ENCODE data around the gene BDKRB1.

Gene BDKRB1

DNA sequence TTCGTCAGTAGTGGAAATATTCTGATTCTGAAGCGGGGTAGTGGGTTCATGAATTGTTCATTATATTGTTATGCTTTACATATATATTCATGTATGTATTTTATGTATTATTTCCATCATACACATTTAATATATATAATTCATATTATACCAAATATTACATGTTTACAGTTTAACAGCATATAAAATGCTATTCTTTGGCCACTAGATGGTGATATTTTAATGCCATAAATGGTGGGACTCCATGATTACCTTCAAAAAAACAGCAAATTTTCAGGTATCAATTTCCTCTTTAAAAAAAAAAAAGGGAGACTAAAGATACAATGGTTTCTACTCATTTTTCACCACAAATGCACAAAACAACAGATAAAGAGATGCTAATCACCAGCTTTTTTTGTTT is 41.0 kb downstream of the BDKRB1 start:
- H3K27me3 ChIP-seq (ENCODE audit: insufficient read depth, low read depth, severe bottlenecking): no peaks in the 10 kb centered on the region
- H3K9me3 ChIP-seq (ENCODE audit: severe bottlenecking): no peaks in the 10 kb centered on the region
- no peaks in the 10 kb centered on the region; the same call in 1 of the 2 replicates for H3K36me3 ChIP-seq
- no peak overlapping the region for H3K4me3 ChIP-seq (ENCODE audit: low read depth, low read length)
- TF ChIP-seq, protein P1, sequence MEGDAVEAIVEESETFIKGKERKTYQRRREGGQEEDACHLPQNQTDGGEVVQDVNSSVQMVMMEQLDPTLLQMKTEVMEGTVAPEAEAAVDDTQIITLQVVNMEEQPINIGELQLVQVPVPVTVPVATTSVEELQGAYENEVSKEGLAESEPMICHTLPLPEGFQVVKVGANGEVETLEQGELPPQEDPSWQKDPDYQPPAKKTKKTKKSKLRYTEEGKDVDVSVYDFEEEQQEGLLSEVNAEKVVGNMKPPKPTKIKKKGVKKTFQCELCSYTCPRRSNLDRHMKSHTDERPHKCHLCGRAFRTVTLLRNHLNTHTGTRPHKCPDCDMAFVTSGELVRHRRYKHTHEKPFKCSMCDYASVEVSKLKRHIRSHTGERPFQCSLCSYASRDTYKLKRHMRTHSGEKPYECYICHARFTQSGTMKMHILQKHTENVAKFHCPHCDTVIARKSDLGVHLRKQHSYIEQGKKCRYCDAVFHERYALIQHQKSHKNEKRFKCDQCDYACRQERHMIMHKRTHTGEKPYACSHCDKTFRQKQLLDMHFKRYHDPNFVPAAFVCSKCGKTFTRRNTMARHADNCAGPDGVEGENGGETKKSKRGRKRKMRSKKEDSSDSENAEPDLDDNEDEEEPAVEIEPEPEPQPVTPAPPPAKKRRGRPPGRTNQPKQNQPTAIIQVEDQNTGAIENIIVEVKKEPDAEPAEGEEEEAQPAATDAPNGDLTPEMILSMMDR (IDR thresholded peaks at IDR 0.05; ENCODE audit: low read depth, low read length): no peak
- H3K27ac ChIP-seq: no peak overlapping the region
- no peak for DNase-seq

DNA sequence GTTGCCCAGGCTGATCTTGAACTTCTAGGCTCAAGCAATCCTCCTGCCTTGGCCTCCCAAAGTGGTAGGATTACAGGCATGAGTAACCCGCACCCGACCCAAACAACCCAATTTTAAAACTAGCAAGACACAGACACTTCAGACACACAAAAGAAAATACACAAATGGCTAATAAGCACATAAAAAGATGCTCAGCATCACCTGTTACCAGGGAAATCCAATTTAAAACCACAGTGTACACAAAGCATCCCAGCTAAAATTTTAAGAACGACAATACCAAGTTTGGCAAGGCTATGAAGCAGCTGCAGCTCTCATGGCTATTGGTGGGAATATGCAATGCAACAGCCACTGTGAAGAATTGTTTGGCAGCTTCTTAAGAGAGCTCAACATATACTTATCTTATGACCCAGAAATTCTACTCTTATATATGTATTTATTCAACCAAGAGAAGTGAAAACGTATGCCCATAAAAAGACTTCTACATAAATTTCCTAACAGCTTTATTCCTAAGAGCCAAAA is 42.0 kb downstream of the BDKRB1 start:
- no peak overlapping the region for H3K27ac ChIP-seq
- H3K9me3 ChIP-seq (ENCODE audit: severe bottlenecking): no peaks in the 10 kb centered on the region
- TF ChIP-seq, protein P1 (IDR thresholded peaks at IDR 0.05; ENCODE audit: low read depth, low read length): no peak
- DNase-seq: no peak
- peaks cover 2% of the 10 kb centered on the region; the same call in 1 of the 2 replicates for H3K36me3 ChIP-seq
- no peaks in the 10 kb centered on the region for H3K27me3 ChIP-seq (ENCODE audit: insufficient read depth, low read depth, severe bottlenecking)
- no peak overlapping the region for H3K4me3 ChIP-seq (ENCODE audit: low read depth, low read length)

- no peak for DNase-seq
- TF ChIP-seq, protein P1 (IDR thresholded peaks at IDR 0.05; ENCODE audit: low read depth, low read length): no peak
- Histone ChIP-seq H3K27me3 (ENCODE audit: insufficient read depth, low read depth, severe bottlenecking) (no peaks in the 10 kb centered on the region), H3K27ac (no peak overlapping the region), H3K36me3 (peaks cover 9% of the 10 kb centered on the region), H3K4me3 (ENCODE audit: low read depth, low read length) (no peak overlapping the region), H3K9me3 (ENCODE audit: severe bottlenecking) (no peaks in the 10 kb centered on the region)
Measured at GRCh38 chr14:96299441-96299840, 43.4 kb downstream of the BDKRB1 start.

- no peaks in the 10 kb centered on the region for H3K9me3 ChIP-seq (ENCODE audit: severe bottlenecking)
- H3K27me3 ChIP-seq (ENCODE audit: insufficient read depth, low read depth, severe bottlenecking): no peaks in the 10 kb centered on the region
- H3K27ac ChIP-seq: no peak overlapping the region
- H3K4me3 ChIP-seq (ENCODE audit: low read depth, low read length): no peak overlapping the region
- H3K36me3 ChIP-seq: peaks cover 12% of the 10 kb centered on the region
- DNase-seq: no peak
- TF ChIP-seq, protein P1 (IDR thresholded peaks at IDR 0.05; ENCODE audit: low read depth, low read length): no peak
Measured at GRCh38 chr14:96303981-96304380, 48.0 kb downstream of the BDKRB1 start.

- Histone ChIP-seq H3K9me3 (ENCODE audit: severe bottlenecking) (no peaks in the 10 kb centered on the region), H3K27ac (no peak overlapping the region), H3K4me3 (ENCODE audit: low read depth, low read length) (no peak overlapping the region), H3K27me3 (ENCODE audit: insufficient read depth, low read depth, severe bottlenecking) (no peaks in the 10 kb centered on the region), H3K36me3 (peaks cover 16% of the 10 kb centered on the region)
- DNase-seq: peak; percentile 15
- TF ChIP-seq, protein P1 (IDR thresholded peaks at IDR 0.05; ENCODE audit: low read depth, low read length): peak; percentile 32
Measured at GRCh38 chr14:96304956-96305355, 48.9 kb downstream of the BDKRB1 start.

GRCh38 chr14:96307434-96307833 is 51.4 kb downstream of the BDKRB1 start:
- no peaks in the 10 kb centered on the region for H3K9me3 ChIP-seq (ENCODE audit: severe bottlenecking)
- no peak overlapping the region for H3K4me3 ChIP-seq (ENCODE audit: low read depth, low read length)
- no peak overlapping the region for H3K27ac ChIP-seq
- no peak for DNase-seq
- H3K36me3 ChIP-seq: peaks cover 26% of the 10 kb centered on the region
- no peaks in the 10 kb centered on the region for H3K27me3 ChIP-seq (ENCODE audit: insufficient read depth, low read depth, severe bottlenecking)
- TF ChIP-seq, protein P1 (IDR thresholded peaks at IDR 0.05; ENCODE audit: low read depth, low read length): no peak
